A549 (cell line): ENCODE results near the gene SLC12A7. TPM values are rescaled to one million over a fixed set of nuclear protein-coding genes. Genes with fewer than 3 reads are reported as not detected.

Source experiments
- ATAC-seq, 2 experiments: fragments of 200-7000 bp in 1 of 2; fragments of >200 bp in 1 of 2; cut with Nextera tagmentation in 1 of 2; cut with Tn5 transposase in 1 of 2; 3 replicates each; pipeline versions ENCODE4 v1.8.0 to v1.9.1; 2018 to 2020; ENCODE audit warnings: mild to moderate bottlenecking in 1 of 2, moderate library complexity in 1 of 2
- CTCF ChIA-PET: fragments of 300-600 bp; sonication (Branson Sonifier 250); formaldehyde crosslinking; extraction: SDS; loops from one replicate; lab custom pipeline; 2021; ENCODE audit warnings: antibody characterized with exemption, inconsistent platforms; lab: Yijun Ruan, JAX
- POLR2A ChIA-PET: fragments of 350-600 bp; formaldehyde crosslinking; extraction: SDS; loops from one replicate; lab custom pipeline; 2021; ENCODE audit warnings: antibody characterized with exemption, inconsistent platforms; lab: Yijun Ruan, JAX
- DNase-seq, 2 experiments: peaks; one replicate each; pipeline versions ENCODE4 v3.0.0 to v3.0.0-alpha.2; 2011 to 2016; ENCODE audit warnings: low read depth in 1 of 2, low spot score in 1 of 2
- FAIRE-seq: peaks from 2 replicates; lab custom pipeline; 2011; peaks lifted over from hg19 to GRCh38; lab: Jason Lieb, UNC
- H3K27ac ChIP-seq, 2 experiments: fragments of >200 bp; sonication (Bioruptor Twin); formaldehyde crosslinking; 3 replicates each; pipeline ENCODE4 v1.5.1; 2016 to 2017
- H3K4me1 ChIP-seq: fragments of >200 bp; sonication (Bioruptor Twin); formaldehyde crosslinking; 3 replicates; pipeline ENCODE4 v1.6.1; 2016
- H3K4me2 ChIP-seq: fragments of >200 bp; sonication (Bioruptor Twin); formaldehyde crosslinking; 3 replicates; pipeline ENCODE4 v1.6.1; 2016
- H3K4me3 ChIP-seq: fragments of >200 bp; sonication (Bioruptor Twin); formaldehyde crosslinking; 3 replicates; pipeline ENCODE4 v1.5.1; 2016
- H3K9me3 ChIP-seq: fragments of >200 bp; sonication (Bioruptor Twin); formaldehyde crosslinking; 3 replicates; pipeline ENCODE4 v1.6.1; 2016
- BCL3 ChIP-seq: fragments of >200 bp; sonication (Bioruptor Twin); formaldehyde crosslinking; IDR thresholded peaks from 3 replicates; pipeline ENCODE4 v1.6.1; 2016
- CBX8 ChIP-seq: fragments of 200-600 bp; sonication (generic); IDR thresholded peaks from 2 replicates; pipeline ENCODE4 v1.6.1; 2016
- CTCF ChIP-seq: fragments of >200 bp; sonication (Bioruptor Twin); formaldehyde crosslinking; IDR thresholded peaks from 3 replicates; pipeline ENCODE4 v1.5.1; 2016
- ELK1 ChIP-seq: fragments of 150-350 bp; IDR thresholded peaks from 2 replicates; pipeline ENCODE4 v1.6.1; 2014; ENCODE audit warnings: low read depth, mild to moderate bottlenecking, low read length
- EP300 ChIP-seq, 2 experiments: fragments of >200 bp; sonication (Bioruptor Twin); formaldehyde crosslinking; IDR thresholded peaks; 2 replicates in 1 of 2; 3 replicates in 1 of 2; pipeline ENCODE4 v1.6.1; 2016 to 2017
- FOXS1 ChIP-seq: fragments of 250-450 bp; sonication (Bioruptor Pico); IDR thresholded peaks from 2 replicates; pipeline ENCODE4 v1.5.0; 2020; ENCODE audit warnings: mild to moderate bottlenecking, moderate library complexity
- HDAC2 ChIP-seq: fragments of 200-600 bp; sonication (generic); IDR thresholded peaks from 2 replicates; pipeline ENCODE4 v1.6.1; 2016
- HES2 ChIP-seq: fragments of >200 bp; sonication (Bioruptor Twin); formaldehyde crosslinking; IDR thresholded peaks from 2 replicates; pipeline ENCODE4 v1.6.1; 2016
- HOXA7 ChIP-seq: fragments of 250-450 bp; sonication (Bioruptor Pico); IDR thresholded peaks from 2 replicates; pipeline ENCODE4 v1.5.0; 2020; ENCODE audit warnings: mild to moderate bottlenecking, moderate library complexity
- HOXB5 ChIP-seq: fragments of 250-450 bp; sonication (Bioruptor Pico); IDR thresholded peaks from 2 replicates; pipeline ENCODE4 v1.5.0; 2020; ENCODE audit warnings: mild to moderate bottlenecking, moderate library complexity
- JUNB ChIP-seq: fragments of >200 bp; sonication (Bioruptor Twin); formaldehyde crosslinking; IDR thresholded peaks from 2 replicates; pipeline ENCODE4 v1.6.1; 2016
- KDM5A ChIP-seq: fragments of 200-600 bp; sonication (generic); IDR thresholded peaks from 2 replicates; pipeline ENCODE4 v1.6.1; 2016; ENCODE audit warnings: antibody characterized with exemption, mild to moderate bottlenecking
- MAZ ChIP-seq: fragments of 150-350 bp; IDR thresholded peaks from 2 replicates; pipeline ENCODE4 v1.6.1; 2014; ENCODE audit warnings: antibody characterized with exemption, low read depth, low read length, borderline replicate concordance
- NFE2L2 ChIP-seq: fragments of 150-350 bp; conservative IDR thresholded peaks from 2 replicates; pipeline ENCODE4 v1.6.1; 2014; ENCODE audit warnings: low read length
- PHF8 ChIP-seq: fragments of 200-600 bp; sonication (generic); IDR thresholded peaks from 2 replicates; pipeline ENCODE4 v1.6.1; 2016; ENCODE audit warnings: low read depth, mild to moderate bottlenecking, antibody characterized with exemption, moderate library complexity, borderline replicate concordance
- POLR2A ChIP-seq: IDR thresholded peaks from 2 replicates; pipeline ENCODE4 v1.6.1; 2012; ENCODE audit warnings: mild to moderate bottlenecking, low read length
- RAD21 ChIP-seq, 2 experiments: fragments of >200 bp in 1 of 2; sonication (Bioruptor Twin) in 1 of 2; formaldehyde crosslinking in 1 of 2; IDR thresholded peaks in 1 of 2; conservative IDR thresholded peaks in 1 of 2; 2 replicates in 1 of 2; 3 replicates in 1 of 2; pipeline ENCODE4 v1.6.1; 2012 to 2018; ENCODE audit warnings: inconsistent platforms in 1 of 2
- RFX5 ChIP-seq: fragments of 450-650 bp; IDR thresholded peaks from 2 replicates; pipeline ENCODE4 v1.7.1; 2014; ENCODE audit warnings: antibody characterized with exemption, mild to moderate bottlenecking, moderate library complexity
- SMC3 ChIP-seq: fragments of >200 bp; sonication (Bioruptor Twin); formaldehyde crosslinking; IDR thresholded peaks from 3 replicates; pipeline ENCODE4 v1.6.1; 2018; ENCODE audit warnings: inconsistent platforms
- TFCP2L1 ChIP-seq: fragments of 250-450 bp; sonication (Bioruptor Pico); IDR thresholded peaks from 2 replicates; pipeline ENCODE4 v1.5.0; 2021; ENCODE audit warnings: mild to moderate bottlenecking
- TP53 ChIP-seq: fragments of 250-450 bp; sonication (Bioruptor Pico); IDR thresholded peaks from 2 replicates; pipeline ENCODE4 v1.5.0; 2021; ENCODE audit warnings: mild to moderate bottlenecking, moderate library complexity
- USF2 ChIP-seq: fragments of 450-650 bp; IDR thresholded peaks from 2 replicates; pipeline ENCODE4 v1.6.1; 2014; ENCODE audit warnings: antibody characterized with exemption
- ZFP36 ChIP-seq: fragments of 450-650 bp; IDR thresholded peaks from 2 replicates; pipeline ENCODE4 v1.6.1; 2014; ENCODE audit warnings: borderline replicate concordance; ENCODE audit not compliant: partially characterized antibody
- WGBS: methylation state at CpG from one replicate; pipeline ENCODE4 v1.1.6; 2017; ENCODE audit errors: missing lambda C conversion rate; 5-methylcytosine and 5-hydroxymethylcytosine counted together
- polyA plus RNA-seq, 4 experiments: library from polyadenylated mRNA; depleted of rRNA in 3 of 4; stranded (reverse); fragments of >200 nt; fragmentation: RNase III in 1 of 4; extraction: RNeasy Plus Mini Kit Qiagen cat#74134 plus additional on column Dnase treatment in 1 of 4; gene quantifications; 2 replicates in 3 of 4; 3 replicates in 1 of 4; pipeline ENCODE4 v1.2.3, GENCODE V29; 2011 to 2017

The SLC12A7 gene
- polyA plus RNA-seq, 2 of the 4 experiments (the other 2 are of a cell fraction): 11.2 to 22.5 TPM

- no peak for TF ChIP-seq BCL3
- TF ChIP-seq POLR2A: no peak
- no peak for TF ChIP-seq HDAC2
- TF ChIP-seq ZFP36: no peak
Observed at GRCh38 chr5:1017056-1017455, 94.8 kb downstream of the SLC12A7 start (continued).

DNA sequence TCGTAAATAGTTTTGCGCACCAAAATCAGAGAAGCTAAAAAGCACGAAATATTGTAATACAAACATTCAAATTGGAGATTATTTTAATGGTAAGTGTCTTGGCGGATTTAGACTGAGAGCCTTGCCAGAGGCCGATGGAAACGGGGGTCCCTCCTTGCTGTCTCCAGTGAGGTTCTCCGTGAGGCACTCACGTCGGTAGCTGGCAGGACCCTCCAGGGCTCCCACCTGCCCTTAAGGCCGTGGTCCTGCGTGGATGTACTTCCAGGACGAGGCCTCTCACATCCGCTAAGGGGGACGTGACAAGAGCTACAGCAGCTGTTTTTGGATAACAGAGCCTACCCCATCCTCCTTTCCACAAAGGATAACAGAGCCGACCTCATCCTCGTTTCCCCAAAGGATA is 95.4 kb downstream of the SLC12A7 start:
- no peak overlapping the region for H3K4me3 ChIP-seq
- ATAC-seq: no peak
- no peak overlapping the region for H3K27ac ChIP-seq
- no peak for FAIRE-seq
- WGBS: 77% methylated on average over 16 of the region's 16 CpGs
- TF ChIP-seq BCL3: no peak
- no peak for TF ChIP-seq HDAC2
- CTCF ChIA-PET: interaction anchor here (1.0 to 2.9 kb wide), 5 partner anchors 8 to 93 kb away, joined by 3 to 10 read pairs (median 4); partner anchors contain the start of gene NKD2
- no peaks in the 10 kb centered on the region for H3K9me3 ChIP-seq
- DNase-seq: no peak
- no peak overlapping the region for H3K4me2 ChIP-seq
- H3K4me1 ChIP-seq: no peaks in the 10 kb centered on the region
- POLR2A ChIA-PET: no interaction called here

DNA sequence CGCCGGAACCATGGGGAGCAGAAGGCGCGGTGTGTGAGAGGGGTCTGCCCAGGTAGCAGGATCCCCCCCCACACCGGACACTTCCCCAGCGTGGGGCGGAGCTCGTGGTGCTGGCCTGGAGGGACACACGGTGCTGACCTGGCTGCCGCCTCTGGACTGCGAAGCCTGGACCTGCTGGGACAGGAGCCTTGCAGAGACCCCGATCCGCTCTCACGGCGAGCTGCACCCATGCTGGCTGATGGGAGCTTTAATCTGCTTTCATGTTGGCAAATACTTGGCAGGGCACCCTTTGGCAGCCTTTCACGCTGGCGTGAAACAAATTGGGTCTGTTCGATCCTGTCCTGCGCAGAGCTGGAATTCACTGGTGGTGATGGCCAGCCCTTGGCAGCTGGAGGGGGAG is 95.8 kb downstream of the SLC12A7 start:
- Histone ChIP-seq H3K4me2 (no peak overlapping the region), H3K4me3 (no peak overlapping the region)
- 97% methylated on average over 10 of the region's 19 CpGs for WGBS
- FAIRE-seq: no peak
- no peak for TF ChIP-seq HES2
- no peak for TF ChIP-seq TP53
- no peak for TF ChIP-seq NFE2L2
- no peak for TF ChIP-seq USF2
- TF ChIP-seq CBX8: no peak
- no peak for TF ChIP-seq RFX5
- no peak for TF ChIP-seq HOXB5 (CRISPR knock-in tag)
- TF ChIP-seq EP300 (IDR thresholded peaks at IDR 0.05): no peak
- no peak for TF ChIP-seq KDM5A
- TF ChIP-seq FOXS1 (CRISPR knock-in tag): no peak
- no peak for TF ChIP-seq MAZ
- no peak for TF ChIP-seq TFCP2L1 (CRISPR knock-in tag)
- TF ChIP-seq PHF8: no peak
- TF ChIP-seq SMC3: no peak
- no peak for TF ChIP-seq CTCF
- no peak for TF ChIP-seq HOXA7 (CRISPR knock-in tag)
- TF ChIP-seq ELK1: no peak
- TF ChIP-seq JUNB: no peak
- TF ChIP-seq RAD21 (conservative IDR thresholded peaks at IDR 0.05 in 1 of 2, IDR thresholded peaks at IDR 0.05 in 1 of 2): no peak
- TF ChIP-seq, all 56 proteins: peak for 0
- ChIA-PET POLR2A (no interaction called here), CTCF (interaction anchor here (1.0 to 2.9 kb wide), 4 partner anchors 9 to 92 kb away, joined by 3 to 10 read pairs (median 4); no protein-coding TSS in a partner anchor)
- DNase-seq: no peak
- no peaks in the 10 kb centered on the region for H3K9me3 ChIP-seq
- ATAC-seq: no peak
- H3K27ac ChIP-seq: no peak overlapping the region
- H3K4me1 ChIP-seq: no peaks in the 10 kb centered on the region
